Thyroid gland (tissue), 4 donors: Measurements from ENCODE around the gene SIRPB1.

Source experiments
- CTCF ChIP-seq, 6 experiments: fragments of 200-600 bp in 3 of 6; fragments of 450-650 bp in 3 of 6; sonication (generic) in 3 of 6; IDR thresholded peaks; one replicate each; pipeline ENCODE4 v1.5.1; 2016 to 2019; ENCODE audit warnings: antibody characterized with exemption in 6 of 6, mild to moderate bottlenecking in 2 of 6, inconsistent platforms in 1 of 6, moderate library complexity in 1 of 6
- POLR2A ChIP-seq, 2 donors: fragments of 450-650 bp; IDR thresholded peaks; one replicate each; pipeline ENCODE4 v1.6.1; 2017; ENCODE audit warnings: antibody characterized with exemption in 2 of 2, mild to moderate bottlenecking in 2 of 2, moderate library complexity in 1 of 2

- no peak for TF ChIP-seq CTCF (IDR thresholded peaks at IDR 0.05)
- TF ChIP-seq POLR2A (IDR thresholded peaks at IDR 0.05): no peak
Measured at GRCh38 chr20:1663917-1664316, 44.1 kb upstream of the SIRPB1 start.
